Left lobe of liver (tissue), 2 donors: ENCODE measurements around the gene NCAM1. TPM values are rescaled to one million over a fixed set of nuclear protein-coding genes. Genes with fewer than 3 reads are reported as not detected.
A peak's percentile ranks its signal among the peaks of the same experiment; 100 is the strongest.
"Not testable (repeated sequence)": the region's sequence is repeated elsewhere in the genome, so short reads cannot be mapped to it uniquely, and the experiment has no call there.

Experiments used
- ATAC-seq: fragments of 200-7000 bp; cut with Tn5 transposase; one replicate; pipeline ENCODE4 v1.9.1; 2020; ENCODE audit warnings: mild to moderate bottlenecking, moderate library complexity
- DNase-seq: peaks from one replicate; pipeline ENCODE4 v3.0.0-alpha.2; 2020; ENCODE audit warnings: low spot score
- total RNA-seq: library from RNA; stranded (reverse); gene quantifications from one replicate; pipeline ENCODE4 v1.2.1, GENCODE V29; 2021
- donor health status: DM: no; HTN: no; CAD: no; lungs with moderate emphysema.
- donor health status: DM: no; HTN: yes; CAD: no.

The NCAM1 gene
- total RNA-seq, 1 donor from 2014 or later, result 2.8 TPM

DNA sequence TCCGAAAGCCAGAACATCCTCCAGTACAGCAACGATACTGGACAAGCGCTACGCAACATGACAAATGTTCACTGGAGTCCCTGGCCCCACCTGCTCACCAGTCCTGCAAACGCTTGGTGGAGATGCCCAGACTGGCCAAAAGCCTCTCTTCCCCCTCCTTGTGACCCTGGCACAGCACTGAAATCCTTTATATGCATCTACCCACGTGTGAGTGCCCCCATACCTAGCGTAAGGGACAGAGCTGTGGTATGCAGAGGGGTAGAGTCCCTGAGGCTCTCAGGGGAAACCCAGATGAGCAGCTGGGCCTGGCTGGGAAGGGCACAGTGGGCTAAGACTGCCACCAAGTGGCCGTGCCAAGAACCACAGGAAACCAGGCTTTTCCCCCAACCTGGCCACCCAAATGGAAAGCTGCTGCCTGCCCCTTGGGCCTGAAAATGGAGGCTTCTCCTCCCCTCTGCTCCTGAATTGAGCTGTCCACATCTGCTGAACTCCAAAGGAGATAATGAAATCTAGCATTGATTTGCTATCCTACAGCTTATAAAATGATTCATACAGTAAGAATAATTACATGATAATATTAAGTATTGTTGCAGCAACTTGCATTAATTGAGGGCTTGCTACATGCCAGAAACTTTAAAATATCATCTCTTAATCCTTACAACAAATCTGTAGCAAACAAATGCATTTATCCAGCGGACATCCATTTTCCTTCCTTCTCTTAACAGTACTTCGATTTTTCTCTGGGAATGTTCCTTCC lies 328.4 kb downstream of the NCAM1 start:
- DNase-seq (peak; percentile 65), ATAC-seq (peak; percentile 99)

DNA sequence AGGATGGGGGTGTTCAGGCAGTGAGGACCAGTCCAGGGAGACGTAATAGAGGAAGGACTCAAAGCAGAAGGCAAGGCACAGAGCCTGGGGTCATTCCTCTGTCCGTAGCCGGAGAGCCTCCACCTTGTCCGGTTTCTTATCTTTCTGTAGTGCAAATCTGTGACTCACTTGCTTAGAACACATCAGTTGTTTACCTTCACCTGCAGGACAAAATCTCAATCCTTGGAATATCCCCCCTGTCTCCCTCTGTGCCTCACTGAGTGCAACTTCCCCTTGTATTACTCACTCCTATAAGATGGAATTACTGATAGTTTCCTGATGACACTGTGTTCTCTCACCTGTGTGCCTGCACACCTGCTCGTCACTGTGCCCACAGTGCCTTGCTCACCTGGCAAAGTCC lies 332.7 kb downstream of the NCAM1 start:
- DNase-seq (no peak), ATAC-seq (no peak)

- ATAC-seq, result no peak
- DNase-seq, result no peak
Observed at GRCh38 chr11:113295993-113296392, 334.8 kb downstream of the NCAM1 start.

GRCh38 chr11:113296447-113297205 lies 335.4 kb downstream of the NCAM1 start:
- no peak for DNase-seq
- ATAC-seq, result peak; percentile 43

- not testable (repeated sequence) for ATAC-seq, DNase-seq
Observed at GRCh38 chr11:113298496-113298895, 337.3 kb downstream of the NCAM1 start.

GRCh38 chr11:113304916-113305315 lies 343.7 kb downstream of the NCAM1 start:
- DNase-seq, result no peak
- no peak for ATAC-seq

DNA sequence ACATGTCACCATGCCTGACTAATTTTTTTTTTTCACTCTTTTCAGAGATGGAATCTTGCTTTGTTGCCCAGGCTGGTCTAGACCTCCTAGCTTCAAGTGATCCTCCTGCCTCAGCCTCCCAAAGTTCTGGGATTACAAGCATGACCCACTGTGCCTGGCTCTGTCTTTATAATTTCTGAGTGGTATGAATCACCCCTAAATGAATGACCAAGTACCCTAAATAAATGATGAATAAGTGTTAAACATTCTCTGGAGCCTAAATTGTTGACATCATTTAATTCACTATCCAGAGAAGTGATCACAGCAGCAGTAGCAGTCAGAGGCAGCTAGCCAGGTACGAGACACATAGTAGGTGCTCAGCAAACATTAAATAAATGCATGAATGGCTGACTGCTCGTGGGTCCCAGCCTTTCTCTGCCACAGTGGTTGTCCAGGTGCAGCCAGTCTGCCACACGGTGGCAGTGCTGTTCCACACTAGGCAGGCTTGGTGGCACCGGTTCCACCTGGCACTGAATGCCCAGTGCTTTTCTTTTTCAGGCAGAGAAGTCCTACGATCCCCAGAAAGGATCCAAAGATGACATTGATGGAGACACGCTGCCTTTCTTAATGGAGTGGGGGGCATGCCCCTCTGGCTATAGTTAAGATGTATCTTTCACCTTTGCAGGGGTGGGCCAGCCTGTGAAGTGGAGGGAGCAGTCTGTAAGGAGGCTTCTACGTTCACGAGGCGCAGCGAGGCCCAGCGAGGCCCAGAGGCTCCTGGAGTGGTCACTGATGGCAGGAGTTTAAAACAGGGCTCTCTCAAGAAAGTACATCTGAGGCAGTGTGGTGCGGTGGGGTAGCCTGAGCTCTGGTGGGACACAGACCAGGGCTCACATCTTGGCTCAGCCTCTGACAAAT lies 344.5 kb downstream of the NCAM1 start:
- ATAC-seq, result peak; percentile 100
- DNase-seq, result peak; percentile 75

DNA sequence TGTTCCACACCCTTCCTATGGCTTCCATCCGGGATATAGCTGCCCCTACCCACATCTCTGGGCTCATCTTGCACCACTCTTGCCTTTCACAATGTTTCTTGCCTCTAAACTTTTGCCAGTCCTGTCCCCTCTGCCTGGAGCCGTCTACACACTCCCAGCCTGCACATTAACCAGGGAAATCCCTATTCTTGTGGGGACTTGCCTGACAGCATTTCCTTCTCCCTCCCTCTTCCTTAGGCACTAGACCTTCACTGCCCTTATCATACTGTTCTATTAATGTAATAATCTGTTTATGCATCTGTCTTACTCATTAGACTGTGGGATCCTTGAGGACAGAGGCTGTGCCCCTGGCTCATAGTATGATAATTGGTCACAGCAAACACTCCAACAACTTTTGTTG lies 347.4 kb downstream of the NCAM1 start:
- DNase-seq (no peak), ATAC-seq (no peak)

- ATAC-seq, result no peak
- DNase-seq, result no peak
Observed at GRCh38 chr11:113311536-113311935, 350.3 kb downstream of the NCAM1 start.

GRCh38 chr11:113313601-113314000 lies 352.4 kb downstream of the NCAM1 start:
- ATAC-seq, result no peak
- no peak for DNase-seq

DNA sequence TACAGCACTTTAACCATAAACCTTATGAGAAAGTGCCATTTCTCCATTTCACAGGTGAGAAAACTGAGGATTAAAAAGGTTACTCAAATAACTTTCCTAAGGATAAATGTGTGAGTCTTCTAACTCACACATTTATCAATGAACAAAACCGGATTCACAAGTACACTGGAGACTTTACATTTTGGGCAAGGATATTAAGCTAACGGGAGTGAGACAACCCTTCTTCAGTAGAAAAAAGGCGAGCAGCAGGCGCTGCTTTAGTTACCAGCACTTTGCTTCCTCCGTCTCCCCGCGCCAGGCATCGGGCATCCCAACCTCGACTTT lies 352.8 kb downstream of the NCAM1 start:
- ATAC-seq (no peak), DNase-seq (no peak)

GRCh38 chr11:113314389-113315301 lies 353.4 kb downstream of the NCAM1 start, which contains the start of gene TTC12:
Gene TTC12, plus strand, starts transcription at chr11:113314583. Its CDS starts 1,675 bp downstream, at chr11:113316258.
- ATAC-seq, result peak; percentile 98

GRCh38 chr11:113315811-113316210 lies 354.6 kb downstream of the NCAM1 start:
- ATAC-seq (no peak), DNase-seq (no peak)

More at GRCh38 chr11:113314389-113315301, 353.4 kb downstream of the NCAM1 start, which contains the start of gene TTC12:
- DNase-seq, result peak; percentile 98

DNA sequence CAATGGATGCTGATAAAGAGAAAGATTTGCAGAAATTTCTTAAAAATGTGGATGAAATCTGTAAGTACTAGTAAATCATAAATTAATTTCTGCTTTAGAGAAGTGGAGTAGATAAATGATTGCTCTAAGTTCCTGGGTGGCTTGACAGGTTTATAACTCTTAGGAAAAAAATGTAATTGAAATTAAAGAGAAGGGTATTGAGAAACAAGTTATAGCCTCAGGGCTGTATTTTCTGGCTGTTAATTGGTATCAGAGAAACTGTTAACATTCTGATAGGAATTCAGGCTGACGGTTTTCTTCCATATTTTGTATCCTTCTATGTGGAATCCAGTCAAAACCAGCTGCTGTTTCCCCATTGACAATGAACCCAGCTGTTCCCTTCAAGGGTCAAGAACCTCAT lies 355.0 kb downstream of the NCAM1 start:
- no peak for ATAC-seq
- no peak for DNase-seq

GRCh38 chr11:113317339-113317738 lies 356.1 kb downstream of the NCAM1 start:
- no peak for ATAC-seq

GRCh38 chr11:113319085-113319484 lies 357.9 kb downstream of the NCAM1 start:
- ATAC-seq, result no peak
- no peak for DNase-seq

More at GRCh38 chr11:113317339-113317738, 356.1 kb downstream of the NCAM1 start:
- no peak for DNase-seq

DNA sequence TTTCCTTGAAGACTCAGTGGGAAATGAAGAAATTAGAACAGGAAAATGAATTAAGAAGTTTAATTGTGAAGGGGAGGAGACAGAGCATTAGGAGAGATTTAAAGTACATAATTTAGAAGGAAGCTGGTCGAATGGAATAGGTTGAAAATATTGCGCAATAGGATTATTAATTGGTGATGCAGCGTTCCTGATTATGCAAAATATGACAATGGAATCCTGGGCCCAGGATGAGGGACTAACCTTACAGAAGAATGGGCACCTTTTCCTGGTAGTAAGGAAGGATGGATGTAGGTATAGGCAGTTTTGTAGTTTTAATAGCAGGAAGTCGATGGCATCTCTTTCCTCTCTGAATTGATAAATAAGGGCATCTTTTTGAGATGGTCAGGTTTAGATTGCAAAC lies 360.9 kb downstream of the NCAM1 start:
- DNase-seq (no peak), ATAC-seq (no peak)

- DNase-seq (no peak), ATAC-seq (no peak)
Observed at GRCh38 chr11:113324250-113324649, 363.0 kb downstream of the NCAM1 start.
